Pancreas (tissue), 10 donors: Measurements from ENCODE around the gene RASA1. TPM values are rescaled to one million over a fixed set of nuclear protein-coding genes. Genes with fewer than 3 reads are reported as not detected.

Source experiments
- ATAC-seq, 4 donors: fragments of 200-7000 bp; cut with Tn5 transposase; one replicate each; pipeline versions ENCODE4 v1.8.0 to v1.9.1; 2020; ENCODE audit warnings: mild to moderate bottlenecking in 4 of 4, moderate library complexity in 4 of 4
- DNase-seq, 6 donors: peaks; one replicate each; pipeline ENCODE4 v3.0.0-alpha.2; 2020
- FAIRE-seq: peaks from 2 replicates; lab custom pipeline; 2012; peaks lifted over from hg19 to GRCh38; lab: Jason Lieb, UNC
- H3K27ac ChIP-seq, 4 donors: fragments of 200-600 bp; sonication (generic); 1 replicate in 3 of 4; 2 replicates in 1 of 4; pipeline versions ENCODE4 v1.5.0 to v1.8.0; 2020
- H3K27me3 ChIP-seq, 4 donors: fragments of 200-600 bp; one replicate each; pipeline ENCODE4 v1.8.0; 2021
- H3K36me3 ChIP-seq, 3 donors: fragments of 200-600 bp; sonication (generic) in 1 of 3; one replicate each; pipeline versions ENCODE4 v1.5.0 to v1.8.0; 2020 to 2021
- H3K4me1 ChIP-seq, 3 donors: fragments of 200-600 bp; one replicate each; pipeline ENCODE4 v1.8.0; 2021
- H3K4me3 ChIP-seq, 4 donors: fragments of 200-600 bp; sonication (generic) in 2 of 4; one replicate each; pipeline versions ENCODE4 v1.5.0 to v1.8.0; 2020 to 2021
- H3K9me3 ChIP-seq, 4 donors: fragments of 200-600 bp; one replicate each; pipeline ENCODE4 v1.8.0; 2021
- CTCF ChIP-seq, 4 donors: fragments of 200-600 bp; sonication (generic) in 3 of 4; IDR thresholded peaks; one replicate each; pipeline versions ENCODE4 v1.5.0 to v1.8.0; 2021; ENCODE audit warnings: antibody characterized with exemption in 4 of 4
- WGBS, 2 donors: extraction: QIAGEN DNeasy Blood & Tissue Kit; methylation state at CpG; one replicate each; pipeline ENCODE4 v1.1.7; 2013; 5-methylcytosine and 5-hydroxymethylcytosine counted together
- intact Hi-C, 3 donors: fragments of 100-400 bp; cut with DNase I; formaldehyde crosslinking; loops; one replicate each; pipeline versions ENCODE4 v1.11.1 to v1.14.2; 2022
- polyA plus RNA-seq, 2 donors: library from polyadenylated mRNA; stranded (reverse); fragments of 200-250 nt; gene quantifications; one replicate each; pipeline ENCODE4 v1.2.3, GENCODE V29; 2013
- total RNA-seq, 6 donors: library from RNA; stranded (reverse); fragmentation: NEBNext Ultra II Directional in 4 of 6; extraction: Animal tissue kit (Norgen Biotek cat#: 25700) in 4 of 6; gene quantifications; one replicate each; pipeline versions ENCODE4 v1.2.1 to v1.2.4, GENCODE V29; 2021 to 2023
- donor health status: healthy with polysubstance abuse.
- donor health status: DM: no; HTN: no; CAD: no; lungs with moderate emphysema.
- donor health status: DM: no; HTN: no; CAD: no.
- donor health status: control.
- donor health status: control.
- donor health status: Bipolar disorder and iron deficiency.
- donor health status: DM: yes; HTN: yes; CAD: no.
- donor health status: DM: no; HTN: no; CAD: no.
- donor health status: DM: no; HTN: no; CAD: no.
- donor health status: DM: yes; HTN: yes; CAD: no.

RASA1 gene
- total and polyA plus RNA-seq, 8 donors: 5.2 to 17.7 (median 9.9) TPM

DNA sequence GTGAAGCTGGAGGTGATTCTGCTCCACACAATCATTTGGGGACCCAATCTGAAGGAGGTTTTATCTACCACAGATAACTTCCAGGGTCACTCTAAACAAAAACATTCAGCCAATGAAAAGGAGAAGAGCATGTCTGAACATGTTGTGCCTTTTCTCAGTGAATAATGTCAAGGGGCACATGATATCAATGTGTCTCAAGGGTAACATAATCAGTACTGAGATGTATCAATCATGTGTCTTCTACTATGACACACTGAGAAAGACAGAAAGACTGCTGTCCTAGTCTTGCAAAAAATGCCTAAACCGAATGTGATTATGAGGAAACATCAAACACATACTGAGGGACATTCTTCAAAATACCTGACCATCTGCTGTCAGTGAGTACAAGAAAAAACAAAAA is 25.4 kb upstream of the RASA1 start:
- intact Hi-C loops: no loop called here
- Histone ChIP-seq H3K36me3 (no peaks in the 10 kb centered on the region), H3K27ac (no peak overlapping the region), H3K9me3 (no peaks in the 10 kb centered on the region), H3K4me3 (no peak overlapping the region), H3K27me3 (no peaks in the 10 kb centered on the region), H3K4me1 (peaks cover 0 to 4% (median 0%) of the 10 kb centered on the region in 3 donors)
- no peak for ATAC-seq
- TF ChIP-seq CTCF (IDR thresholded peaks at IDR 0.05): no peak
- FAIRE-seq: no peak
- 39 to 43% methylated on average over 1 of the region's 1 CpG for WGBS, 2 donors
- DNase-seq: no peak

- intact Hi-C loops: no loop called here
- Histone ChIP-seq H3K36me3 (no peaks in the 10 kb centered on the region), H3K4me1 (peaks cover 0 to 4% (median 0%) of the 10 kb centered on the region in 3 donors), H3K27me3 (no peaks in the 10 kb centered on the region), H3K4me3 (no peak overlapping the region), H3K9me3 (no peaks in the 10 kb centered on the region), H3K27ac (no peak overlapping the region)
- 85 to 86% methylated on average over 3 of the region's 3 CpGs for WGBS, 2 donors
- no peak for FAIRE-seq
- no peak for DNase-seq
- ATAC-seq: peak in 3 of 4 donors; percentile 58 to 87 (median 69)
- TF ChIP-seq CTCF (IDR thresholded peaks at IDR 0.05): no peak
These were observed 24.4 kb upstream of the RASA1 start for GRCh38 chr5:87243161-87243844.

DNA sequence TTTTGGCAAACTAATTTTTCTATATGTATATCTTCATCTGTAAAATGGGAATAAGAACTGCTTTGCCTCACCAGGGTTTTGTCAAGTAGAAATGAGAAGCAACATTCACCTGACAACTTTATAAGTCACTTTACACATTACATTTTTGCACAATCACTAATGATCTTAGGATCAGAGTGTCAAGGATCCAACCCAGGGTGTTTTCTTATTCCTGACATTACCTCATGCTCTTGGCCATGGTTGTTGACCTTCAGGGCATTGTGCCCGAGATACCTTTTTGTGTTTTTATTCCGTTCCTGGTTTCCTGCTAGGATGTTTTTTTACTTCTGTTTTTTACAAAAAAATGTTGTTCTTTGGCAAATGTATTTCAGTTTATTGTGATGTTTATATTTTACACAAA is 22.2 kb upstream of the RASA1 start:
- WGBS, 2 donors: 24 to 26% methylated on average over 2 of the region's 2 CpGs
- DNase-seq (peak in 1 of 6 donors; percentile 18), FAIRE-seq (no peak), ATAC-seq (peak; percentile 46 to 88 (median 76))
- H3K27ac ChIP-seq: no peak overlapping the region
- no peaks in the 10 kb centered on the region for H3K9me3 ChIP-seq
- intact Hi-C loops: no loop called here
- no peaks in the 10 kb centered on the region for H3K36me3 ChIP-seq
- H3K4me3 ChIP-seq: no peak overlapping the region
- H3K4me1 ChIP-seq: peaks cover 0 to 4% (median 0%) of the 10 kb centered on the region in 3 donors
- no peaks in the 10 kb centered on the region for H3K27me3 ChIP-seq
- TF ChIP-seq CTCF (IDR thresholded peaks at IDR 0.05): no peak

DNA sequence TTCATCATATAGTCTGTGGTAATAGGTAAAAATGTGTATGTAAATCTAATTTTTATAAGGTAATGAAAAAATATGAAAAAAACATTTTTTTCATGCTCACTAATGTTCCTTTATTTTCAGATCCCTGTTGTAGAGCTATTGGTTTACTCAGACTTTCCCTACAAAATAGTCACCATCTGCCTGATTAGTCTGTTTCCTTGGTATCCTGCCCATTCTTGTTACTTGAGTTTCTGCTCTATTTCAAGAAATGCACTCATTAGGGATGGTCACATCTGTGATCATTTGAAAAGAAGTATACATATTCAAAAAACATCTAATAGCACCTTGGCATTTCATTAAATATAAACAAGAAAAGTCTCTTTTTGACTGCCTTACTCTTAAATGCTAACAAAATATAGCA is 21.6 kb upstream of the RASA1 start:
- TF ChIP-seq CTCF (IDR thresholded peaks at IDR 0.05): no peak
- peaks cover 0 to 4% (median 0%) of the 10 kb centered on the region in 3 donors for H3K4me1 ChIP-seq
- intact Hi-C loops: no loop called here
- ATAC-seq: no peak
- DNase-seq: no peak
- no peak for FAIRE-seq
- H3K9me3 ChIP-seq: no peaks in the 10 kb centered on the region
- no peak overlapping the region for H3K27ac ChIP-seq
- no peak overlapping the region for H3K4me3 ChIP-seq
- no peaks in the 10 kb centered on the region for H3K27me3 ChIP-seq
- no peaks in the 10 kb centered on the region for H3K36me3 ChIP-seq

GRCh38 chr5:87252283-87252605 is 15.4 kb upstream of the RASA1 start:
- DNase-seq (peak in 1 of 6 donors; percentile 62), ATAC-seq (no peak)

More at GRCh38 chr5:87252283-87252605, 15.4 kb upstream of the RASA1 start:
- 95 to 96% methylated on average over 14 to 16 of the region's 16 CpGs for WGBS, 2 donors
- Histone ChIP-seq H3K9me3 (no peaks in the 10 kb centered on the region), H3K36me3 (no peaks in the 10 kb centered on the region), H3K4me1 (no peaks in the 10 kb centered on the region), H3K27me3 (no peaks in the 10 kb centered on the region), H3K27ac (no peak overlapping the region), H3K4me3 (no peak overlapping the region)
- intact Hi-C loops: no loop called here
- no peak for FAIRE-seq
- TF ChIP-seq CTCF (IDR thresholded peaks at IDR 0.05): no peak
